IPS DF 19.7 (cell line): ENCODE data around the gene MRPL20.
A peak's percentile ranks its signal among the peaks of the same experiment; 100 is the strongest.
"Not testable (repeated sequence)": the region's sequence is repeated elsewhere in the genome, so short reads cannot be mapped to it uniquely, and the experiment has no call there.

Source experiments
- DNase-seq: peaks from one replicate; pipeline ENCODE4 v3.0.0-alpha.2; 2013; ENCODE audit warnings: low read depth, low spot score

MRPL20 gene

DNA sequence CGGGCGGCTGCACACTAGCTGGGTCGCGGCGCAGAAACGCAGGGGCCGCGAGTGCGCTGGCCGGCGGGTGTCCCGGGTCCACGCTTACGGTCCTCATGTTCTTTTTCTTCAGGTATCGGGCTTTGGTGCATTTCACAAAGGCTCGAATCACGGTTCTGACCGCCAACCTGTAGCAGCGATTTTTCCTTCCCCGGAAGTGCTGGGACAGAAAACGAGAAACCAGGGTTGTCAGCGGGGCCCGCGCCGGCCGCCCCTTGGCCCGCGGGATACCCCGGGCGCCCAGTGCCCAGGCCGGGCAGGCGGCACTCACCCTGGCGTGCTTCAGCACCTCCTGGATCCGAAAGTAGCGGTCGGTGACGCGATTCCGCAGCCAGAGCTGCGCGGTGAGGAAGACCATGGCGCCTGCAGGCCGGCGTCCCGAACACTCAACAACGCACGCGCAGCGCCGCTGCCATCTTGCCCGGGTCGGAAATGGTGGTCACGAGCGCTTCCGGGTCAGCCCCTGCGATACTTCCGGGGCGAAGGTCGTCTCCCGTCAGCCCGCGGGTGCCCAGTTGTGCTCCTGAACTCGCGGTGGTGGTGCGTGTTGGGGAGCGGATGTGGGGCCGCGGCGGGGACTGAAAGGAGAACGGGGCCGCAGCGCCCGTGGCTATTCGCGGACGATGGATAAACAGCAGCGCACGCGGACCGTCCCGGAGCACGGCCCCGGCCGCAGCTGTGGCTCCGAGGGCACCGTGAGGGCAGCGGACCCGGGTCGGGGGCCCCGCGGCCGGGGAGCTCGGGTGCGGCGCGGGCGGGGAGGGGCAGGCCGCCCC lies at the start of gene MRPL20:
Gene MRPL20, minus strand, starts transcription at position 473 of the 815 bp plus-strand sequence. Its CDS starts 76 bp downstream, at position 397.
- DNase-seq = peak; percentile 59

DNA sequence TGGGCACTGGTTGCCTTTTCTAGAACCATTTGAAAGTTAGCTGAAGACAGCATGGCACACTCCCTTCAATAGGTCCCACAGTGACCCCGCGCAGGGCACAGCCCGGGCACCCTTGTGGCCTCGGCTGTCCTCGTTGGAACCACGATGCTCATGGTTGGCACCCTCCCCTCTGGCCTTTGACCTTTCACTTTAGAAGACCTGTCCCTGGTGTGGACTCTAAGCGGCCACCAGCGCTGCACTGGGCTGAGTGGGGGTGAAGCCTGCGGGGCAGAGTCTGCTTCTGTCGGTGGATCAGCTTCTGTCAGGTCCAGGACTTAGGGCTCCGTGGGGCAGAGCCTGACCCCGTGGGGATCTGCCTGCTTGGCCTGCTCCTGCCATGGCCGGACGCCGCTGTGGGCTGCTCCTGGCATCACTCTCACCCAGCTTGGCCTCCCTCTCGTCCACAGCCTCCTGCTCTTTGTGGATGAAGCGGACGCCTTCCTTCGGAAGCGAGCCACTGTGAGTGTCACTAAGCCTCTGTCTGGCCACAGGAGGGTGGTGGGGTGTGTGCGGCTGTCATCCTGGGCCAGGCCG lies 49.7 kb upstream of the MRPL20 start:
- DNase-seq = not testable (repeated sequence)

DNA sequence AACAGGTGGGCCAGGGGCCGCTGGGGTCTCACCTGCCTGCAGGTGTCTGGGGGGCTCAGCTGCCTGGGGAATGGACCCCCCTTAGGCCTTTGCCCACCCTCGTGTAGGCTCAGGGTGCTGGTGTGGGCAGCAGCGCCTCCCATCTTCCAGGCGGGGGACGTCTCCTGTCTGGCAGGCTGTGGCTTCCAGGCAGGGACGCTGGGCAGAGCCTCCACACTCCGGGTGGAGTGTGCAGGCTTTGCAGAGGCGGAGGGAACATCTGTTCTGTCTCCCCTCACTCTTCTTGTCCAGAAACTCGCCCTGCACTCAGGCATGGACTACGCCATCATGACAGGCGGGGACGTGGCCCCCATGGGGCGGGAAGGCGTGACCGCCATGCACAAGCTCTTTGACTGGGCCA lies 48.8 kb upstream of the MRPL20 start:
- DNase-seq = not testable (repeated sequence)

DNA sequence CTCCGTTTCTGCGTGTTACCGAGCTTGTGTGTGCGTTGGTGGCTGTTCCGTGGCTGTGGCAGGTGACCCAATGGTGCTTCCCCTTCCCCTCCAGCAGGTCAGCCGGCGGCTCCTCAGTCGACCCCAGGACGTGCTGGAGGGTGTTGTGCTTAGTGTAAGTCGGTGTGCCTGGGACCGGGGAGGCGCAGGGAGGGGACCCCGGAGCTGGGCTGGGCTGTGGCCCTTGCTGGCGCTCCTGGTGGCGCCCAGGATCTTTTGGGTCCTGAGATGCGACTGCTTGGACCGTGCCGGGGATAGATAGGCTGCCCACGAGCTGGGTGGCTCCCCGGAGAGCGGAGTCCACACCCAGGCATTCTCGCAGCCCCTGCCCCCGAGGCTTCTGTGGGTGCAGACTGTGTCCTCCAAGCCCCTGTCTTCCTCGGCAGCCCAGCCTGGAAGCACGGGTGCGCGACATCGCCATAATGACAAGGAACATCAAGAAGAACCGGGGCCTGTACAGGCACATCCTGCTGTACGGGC lies 48.3 kb upstream of the MRPL20 start:
- no peak for DNase-seq

DNA sequence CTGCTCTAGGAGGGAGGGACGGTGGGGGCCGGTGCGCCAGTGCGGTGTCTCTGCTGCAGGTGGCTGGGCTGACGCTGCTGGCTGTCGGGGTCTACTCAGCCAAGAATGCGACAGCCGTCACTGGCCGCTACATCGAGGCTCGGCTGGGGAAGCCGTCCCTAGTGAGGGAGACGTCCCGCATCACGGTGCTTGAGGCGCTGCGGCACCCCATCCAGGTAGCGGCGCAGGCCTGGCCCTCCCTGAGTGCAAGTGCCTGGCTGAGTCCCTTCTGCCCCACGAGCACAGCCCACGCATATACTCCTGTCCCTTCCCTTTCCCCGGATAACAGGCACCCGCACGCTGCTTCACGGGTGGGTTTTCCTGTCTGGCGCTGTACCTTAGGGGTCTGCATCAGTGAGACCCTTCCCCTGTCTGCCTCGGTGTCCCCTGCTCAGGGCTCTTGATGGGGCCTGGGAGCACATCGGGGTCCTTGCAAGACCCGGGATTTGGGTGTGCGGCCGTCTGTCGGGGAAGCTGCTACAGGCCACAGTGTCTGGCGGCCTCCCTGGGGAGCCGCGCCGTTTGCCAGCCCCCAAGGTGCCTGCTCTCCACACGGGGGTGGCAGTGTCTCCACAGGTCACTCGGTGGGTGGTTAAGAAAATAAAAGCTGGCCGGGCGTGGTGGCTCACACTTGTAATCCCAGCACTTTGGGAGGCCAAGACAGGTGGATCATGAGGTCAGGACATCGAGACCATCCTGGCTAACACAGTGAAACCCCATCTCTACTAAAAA lies 47.4 kb upstream of the MRPL20 start:
- DNase-seq = not testable (repeated sequence)

DNA sequence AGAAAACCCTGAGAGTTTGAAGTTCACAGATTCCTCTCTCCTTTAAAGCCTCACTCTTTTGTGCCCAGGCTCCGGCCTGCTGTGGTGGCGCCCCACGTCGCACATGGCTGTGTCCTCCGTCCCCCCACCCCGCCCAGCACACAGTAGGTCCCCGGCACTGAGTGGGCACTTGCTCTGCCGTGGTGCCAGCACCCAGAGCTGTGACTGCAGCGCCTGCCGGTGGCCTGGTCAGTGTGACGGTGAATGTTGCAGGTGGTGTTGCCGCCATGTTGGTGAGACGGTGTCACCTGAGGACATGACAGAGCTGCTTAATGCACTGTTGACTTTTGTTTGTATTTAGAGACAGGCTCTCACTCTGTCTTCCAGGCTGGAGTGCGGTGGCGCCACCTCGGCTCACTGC lies 45.8 kb upstream of the MRPL20 start:
- DNase-seq = no peak

DNA sequence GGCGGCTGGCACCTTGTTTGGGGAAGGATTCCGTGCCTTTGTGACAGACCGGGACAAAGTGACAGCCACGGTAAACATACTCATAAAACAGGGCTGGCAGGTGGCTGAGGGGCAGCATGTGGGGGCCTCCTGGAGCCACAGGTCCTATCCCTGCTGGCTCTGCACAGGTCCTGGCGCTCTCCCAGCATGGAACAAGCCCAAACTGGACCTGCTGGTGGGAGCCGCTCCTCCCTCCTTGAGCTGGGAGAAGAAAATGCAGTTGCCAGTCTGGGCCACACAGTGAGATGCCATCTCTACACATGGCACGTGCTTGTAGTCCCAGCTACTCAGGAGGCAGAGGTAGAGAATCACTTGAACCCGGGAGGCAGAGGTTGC lies 45.3 kb upstream of the MRPL20 start:
- not testable (repeated sequence) for DNase-seq

DNA sequence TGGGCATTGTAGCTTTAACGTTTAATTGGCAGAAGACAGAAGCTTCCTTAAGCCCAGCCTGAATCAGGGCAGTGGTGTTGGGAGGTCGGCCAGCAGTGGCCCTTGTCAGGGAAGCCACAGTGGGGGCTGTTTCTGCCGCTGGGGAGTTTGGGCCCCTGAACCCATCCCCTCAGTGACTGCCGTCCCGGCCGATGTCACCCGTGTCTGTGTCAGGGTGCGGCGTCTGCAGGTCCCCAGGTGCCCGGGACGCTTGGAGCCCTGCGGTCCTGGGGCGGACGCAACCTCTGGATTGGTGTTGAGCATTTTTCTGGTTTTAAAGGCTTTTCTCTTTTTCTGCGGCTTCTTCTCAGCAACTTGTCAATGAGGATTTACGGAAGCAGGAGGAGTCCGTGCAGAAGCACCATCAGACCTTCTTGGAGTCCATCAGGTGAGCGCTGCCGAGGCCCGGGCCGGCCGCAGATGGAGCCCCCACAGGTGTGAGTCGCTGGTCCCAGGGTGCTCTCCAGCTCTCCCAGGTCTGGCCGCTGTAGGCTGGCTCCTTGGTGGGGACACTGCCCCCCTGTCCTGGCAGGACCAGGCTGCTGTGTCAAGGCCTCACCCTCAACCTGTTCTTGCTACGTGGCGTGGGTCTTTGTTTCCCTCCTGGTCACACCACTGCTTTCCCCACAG lies 44.7 kb upstream of the MRPL20 start:
- DNase-seq = no peak

DNA sequence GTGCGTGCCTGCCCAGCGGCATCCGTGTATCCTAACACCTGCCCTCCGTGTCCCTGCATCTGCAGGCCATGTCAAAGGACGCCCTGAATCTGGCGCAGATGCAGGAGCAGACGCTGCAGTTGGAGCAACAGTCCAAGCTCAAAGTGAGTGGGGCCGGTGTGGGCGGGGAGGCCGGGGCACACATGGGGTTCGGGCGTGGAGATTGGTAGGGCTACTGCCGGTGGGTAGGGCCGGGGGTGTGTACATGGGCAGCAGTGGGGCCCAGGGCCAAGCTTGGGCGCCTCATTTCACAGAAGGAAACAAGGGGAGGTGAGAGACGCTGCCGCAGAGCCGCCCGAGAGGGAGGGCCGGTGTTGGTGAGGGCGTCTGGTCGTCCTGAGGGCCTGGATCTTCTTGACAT lies 43.5 kb upstream of the MRPL20 start:
- DNase-seq = not testable (repeated sequence)

DNA sequence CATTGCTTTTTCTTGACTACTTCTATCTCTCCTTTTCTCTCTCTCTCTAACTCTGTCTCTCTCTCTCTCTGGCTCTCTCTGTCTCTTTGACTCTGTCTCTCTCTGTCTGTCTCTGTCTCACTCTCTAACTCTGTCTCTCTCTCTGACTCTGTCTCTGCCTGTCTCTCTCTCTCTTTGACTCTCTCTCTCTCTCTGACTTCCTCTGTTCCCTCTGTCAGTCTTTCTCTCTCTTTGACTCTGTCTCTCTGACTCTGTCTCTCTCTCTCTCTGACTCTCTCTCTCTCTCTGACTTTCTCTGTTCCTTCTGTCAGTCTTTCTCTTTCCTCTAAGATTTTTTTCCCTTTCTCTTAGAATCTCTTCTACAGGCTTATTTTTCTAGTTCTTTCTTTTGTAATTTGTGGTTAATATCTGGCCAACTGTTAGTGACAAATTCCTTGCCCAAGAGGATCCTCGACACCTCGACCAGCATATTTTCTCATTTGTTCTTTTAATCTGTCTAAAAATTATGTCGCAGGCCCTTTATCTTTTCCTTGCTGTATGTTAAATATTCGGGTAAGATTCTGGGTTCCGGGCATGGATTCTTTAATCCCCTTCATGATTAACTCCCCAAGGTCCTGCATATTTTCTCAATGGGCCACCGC lies 42.1 kb upstream of the MRPL20 start, which contains the start of gene ATAD3C:
Gene ATAD3C, plus strand, starts transcription at position 591 of the 641 bp plus-strand sequence. CDS start 995 bp downstream, outside the sequence.
- no peak for DNase-seq

DNA sequence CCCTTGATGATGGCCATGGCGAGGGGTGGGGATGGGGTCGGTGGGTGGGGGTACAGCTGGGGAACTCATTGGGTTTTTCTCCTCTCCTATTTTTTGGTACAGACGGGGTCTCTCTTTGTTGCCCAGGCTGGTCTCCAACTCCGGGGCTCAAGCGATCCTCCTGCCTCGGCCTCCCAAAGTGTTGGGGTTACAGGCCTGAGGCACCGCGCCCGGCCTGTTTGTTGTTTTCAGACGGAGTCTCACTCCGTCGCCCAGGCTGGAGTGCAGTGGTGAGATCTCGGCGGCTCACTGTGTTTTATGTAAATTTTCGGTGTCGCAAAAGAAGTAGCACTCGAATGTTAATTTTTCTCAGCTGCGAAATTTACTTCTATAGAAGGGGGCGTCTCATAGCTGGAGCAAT lies 39.5 kb upstream of the MRPL20 start:
- not testable (repeated sequence) for DNase-seq

DNA sequence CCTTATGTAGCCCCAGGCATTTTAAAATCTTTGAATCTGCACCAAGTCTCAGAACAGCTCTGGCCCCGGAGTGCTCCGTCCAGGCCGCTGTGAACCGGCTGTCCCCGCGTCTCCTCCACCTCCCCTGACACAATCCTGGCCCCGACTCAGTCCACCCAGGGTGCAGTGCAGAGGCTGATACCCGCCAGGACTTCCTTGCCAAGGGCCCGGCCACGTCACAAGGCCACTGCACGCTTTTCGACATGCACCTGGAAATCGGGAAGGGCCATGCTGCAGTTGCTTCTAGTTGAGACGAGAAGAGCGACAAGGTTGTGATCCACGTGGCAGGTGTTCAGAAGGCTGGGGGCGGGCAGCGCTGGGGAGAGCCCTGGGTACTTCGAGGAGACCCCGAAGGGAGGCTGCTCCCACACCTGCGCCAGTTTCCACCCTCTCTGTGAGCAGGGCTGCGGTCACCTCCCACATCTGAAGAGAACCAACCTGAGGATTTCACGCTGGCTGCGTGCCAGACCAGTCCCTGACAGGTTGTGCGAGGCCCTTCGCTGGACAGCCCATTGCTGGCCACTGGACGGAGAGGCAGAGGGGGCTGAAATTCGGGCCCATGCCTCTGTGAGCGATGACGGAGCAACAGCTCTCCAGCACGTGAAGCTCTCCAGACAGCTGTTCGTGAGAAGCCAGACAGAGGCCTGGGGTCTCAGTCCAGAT lies 35.1 kb upstream of the MRPL20 start:
- DNase-seq = no peak

DNA sequence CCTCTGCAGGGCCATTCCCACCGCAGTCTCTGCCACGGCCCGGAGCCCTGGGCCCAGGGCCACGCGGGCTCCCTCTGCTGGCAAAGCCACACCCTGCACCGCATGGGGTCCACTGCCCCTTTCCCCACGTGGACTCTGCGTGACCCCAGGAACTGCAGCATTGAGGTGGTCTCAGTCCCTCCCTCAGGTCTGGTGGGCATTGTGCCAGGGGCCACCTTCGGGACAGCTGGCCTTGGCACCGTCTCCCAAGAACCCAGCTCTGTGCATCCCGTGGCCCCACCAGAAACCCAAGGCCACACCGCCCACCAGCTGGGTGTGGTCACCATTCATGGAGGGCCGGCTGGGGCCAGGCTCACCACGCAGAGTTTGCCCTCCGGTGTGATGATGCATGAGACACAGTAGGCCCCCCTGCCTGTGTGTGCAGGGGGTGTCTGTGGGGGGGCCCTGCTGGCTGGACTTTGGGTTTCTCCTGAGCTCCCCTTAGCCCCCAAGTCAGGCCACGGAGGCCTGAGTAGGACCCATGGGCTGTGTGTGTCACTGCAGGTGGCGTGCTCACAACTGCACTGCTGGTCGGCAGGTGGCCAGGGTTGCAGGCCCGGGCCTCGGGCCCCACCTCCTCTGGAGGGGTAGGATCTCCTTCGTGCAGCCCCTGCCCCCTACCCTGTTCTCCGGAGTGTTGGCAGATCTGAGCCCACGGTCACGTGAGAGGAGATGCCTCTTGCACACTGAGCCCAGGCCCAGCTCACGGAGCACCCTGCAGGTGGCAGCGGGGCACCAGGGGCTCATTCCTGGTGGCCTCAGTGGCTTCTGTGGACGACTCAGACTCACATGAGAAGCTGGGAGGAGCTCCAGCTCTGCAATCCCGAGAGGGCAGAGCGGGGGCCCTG lies 34.2 kb upstream of the MRPL20 start:
- DNase-seq = no peak

DNA sequence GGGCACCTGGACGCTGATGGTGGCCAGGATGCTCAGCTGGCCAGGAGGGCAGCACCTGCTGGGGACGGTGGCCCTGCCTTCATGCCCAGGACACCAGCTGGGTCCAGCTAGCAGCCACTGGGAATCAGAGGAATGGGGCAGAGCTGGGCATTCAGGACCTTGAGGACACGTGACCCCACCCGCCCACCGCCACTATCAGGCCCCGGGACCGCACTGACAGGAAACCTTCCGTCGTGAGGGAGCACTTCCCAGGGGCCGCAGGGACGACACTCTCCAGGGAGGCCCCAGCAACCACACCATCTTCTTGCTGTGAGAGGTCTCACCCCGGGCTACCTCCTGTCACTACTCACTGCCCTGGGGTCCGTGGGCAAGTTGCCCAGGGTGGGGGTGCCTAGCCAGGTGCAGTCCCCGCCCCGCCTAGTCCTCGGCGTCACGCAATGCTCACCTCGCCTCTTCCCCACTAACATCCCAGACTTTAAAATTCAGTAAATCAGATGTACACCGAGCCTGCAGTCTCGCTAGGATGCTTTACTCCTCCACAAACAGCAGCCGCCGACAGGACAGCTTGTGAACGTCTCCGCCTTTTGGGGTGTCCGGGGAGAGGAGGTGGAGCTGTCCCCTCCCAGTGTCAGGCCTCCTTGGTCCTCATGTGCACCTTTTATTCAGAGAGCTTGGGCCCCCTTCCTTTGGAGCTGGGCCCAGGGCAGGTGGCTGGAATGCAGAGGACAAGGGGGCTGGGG lies 33.3 kb upstream of the MRPL20 start:
- DNase-seq = no peak

DNA sequence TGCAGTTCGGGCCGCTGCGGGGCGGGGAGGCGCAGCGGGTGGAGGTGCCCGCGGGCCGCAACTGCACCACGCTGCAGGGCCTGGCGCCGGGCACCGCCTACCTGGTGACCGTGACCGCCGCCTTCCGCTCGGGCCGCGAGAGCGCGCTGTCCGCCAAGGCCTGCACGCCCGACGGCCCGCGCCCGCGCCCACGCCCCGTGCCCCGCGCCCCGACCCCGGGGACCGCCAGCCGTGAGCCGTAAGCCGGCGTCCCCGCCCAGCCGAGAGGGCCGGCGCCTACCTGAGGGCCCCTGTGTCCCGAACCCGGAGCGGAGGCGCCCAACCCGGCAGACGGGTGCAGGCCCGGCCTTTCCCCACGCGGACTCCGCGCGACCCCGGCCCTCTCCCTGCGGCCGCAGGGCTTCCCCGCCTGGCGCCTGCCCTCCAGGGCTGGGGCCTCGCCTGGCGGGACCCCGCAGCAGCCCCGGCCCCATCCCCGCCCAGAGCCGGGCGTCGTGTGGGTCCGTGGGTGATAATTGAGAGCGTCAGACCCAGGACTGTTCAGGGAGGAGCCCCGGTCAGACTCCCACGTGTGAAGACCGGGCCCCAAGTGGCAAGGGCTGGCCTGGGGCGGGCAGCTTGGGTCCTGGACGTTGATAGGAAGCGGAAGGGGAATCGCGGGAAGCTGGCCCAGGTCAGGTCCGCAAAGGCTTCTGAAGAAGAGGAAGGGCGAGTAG lies 32.6 kb upstream of the MRPL20 start:
- no peak for DNase-seq

DNA sequence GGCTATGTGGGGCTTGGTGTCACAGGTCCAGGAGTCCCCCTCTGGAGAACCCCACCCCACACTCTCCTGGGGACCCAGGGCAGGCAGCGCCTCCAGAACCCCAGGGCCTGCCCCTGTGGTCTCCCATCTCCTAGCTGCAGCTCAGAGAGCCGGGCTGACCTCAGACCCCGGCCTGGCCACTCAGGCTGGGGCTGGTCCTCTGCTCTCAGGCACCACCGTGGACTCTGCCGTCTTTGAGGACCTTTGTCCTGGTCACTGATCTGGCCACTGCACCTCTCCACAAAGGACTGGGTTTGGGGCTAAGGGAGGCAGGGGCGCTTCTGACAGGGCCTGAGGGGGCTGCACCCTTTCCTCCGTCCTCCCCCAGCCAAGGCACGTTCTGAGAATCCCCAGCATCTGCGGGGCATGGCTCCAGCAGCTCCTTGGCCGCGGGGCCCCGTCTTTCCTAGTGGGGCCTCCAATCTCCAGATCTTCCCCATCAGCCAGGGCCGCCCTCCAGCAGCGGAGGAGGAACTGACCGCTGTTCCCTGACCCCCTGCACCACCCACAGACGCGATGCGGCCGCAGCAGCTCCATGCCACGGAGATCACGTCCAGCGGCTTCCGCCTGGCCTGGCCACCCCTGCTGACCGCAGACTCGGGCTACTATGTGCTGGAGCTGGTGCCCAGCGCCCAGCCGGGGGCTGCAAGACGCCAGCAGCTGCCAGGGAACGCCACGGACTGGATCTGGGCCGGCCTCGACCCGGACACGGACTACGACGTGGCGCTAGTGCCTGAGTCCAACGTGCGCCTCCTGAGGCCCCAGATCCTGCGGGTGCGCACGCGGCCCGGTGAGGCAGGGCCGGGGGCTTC lies 31.7 kb upstream of the MRPL20 start:
- no peak for DNase-seq

DNA sequence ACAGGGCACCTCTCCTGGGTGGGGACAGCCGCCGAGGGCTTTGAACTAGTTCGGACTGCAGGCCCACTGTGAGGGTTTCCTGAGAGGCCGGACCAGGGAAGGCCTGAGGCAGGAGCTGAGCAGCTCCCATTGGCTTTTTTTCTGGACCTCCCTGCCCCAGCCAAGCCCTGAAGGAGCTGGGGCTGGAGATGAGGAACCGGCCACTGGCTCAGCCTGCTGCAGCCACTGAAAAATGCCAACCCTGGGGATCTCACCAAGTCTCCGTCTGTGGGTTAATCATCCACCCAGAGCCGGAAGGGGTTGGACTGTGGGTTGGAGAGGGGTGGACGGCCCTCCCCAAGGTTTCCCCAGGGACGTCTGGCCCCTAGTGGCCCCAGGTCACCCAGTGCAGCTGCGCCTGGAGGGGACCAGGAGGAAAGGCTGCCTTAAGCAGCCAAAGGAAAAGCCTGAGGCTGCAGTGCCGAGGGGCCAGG lies 30.8 kb upstream of the MRPL20 start:
- no peak for DNase-seq
